Astrocyte (in vitro differentiated cells and primary cell): ENCODE data around the gene PPA1. TPM values are rescaled to one million over a fixed set of nuclear protein-coding genes. Genes with fewer than 3 reads are reported as not detected.

ENCODE experiments used
- DNase-seq: peaks from one replicate; pipeline ENCODE4 v3.0.0-alpha.2; 2010; ENCODE audit warnings: low read depth
- FAIRE-seq: peaks from 2 replicates; lab custom pipeline; 2011; peaks lifted over from hg19 to GRCh38; lab: Jason Lieb, UNC
- H2AFZ ChIP-seq: 2 replicates; pipeline ENCODE4 v1.6.0; 2012; ENCODE audit warnings: low read depth, low read length, inconsistent platforms
- H3K27ac ChIP-seq: 2 replicates; pipeline ENCODE4 v1.5.1; 2011; ENCODE audit warnings: low read depth, low read length, inconsistent platforms
- H3K27me3 ChIP-seq: 2 replicates; pipeline ENCODE4 v1.6.0; 2011; ENCODE audit warnings: low read length, inconsistent platforms; ENCODE audit not compliant: insufficient read depth
- H3K36me3 ChIP-seq: 2 replicates; pipeline ENCODE4 v1.5.1; 2011; ENCODE audit warnings: low read length, inconsistent platforms; ENCODE audit not compliant: insufficient read depth
- H3K4me1 ChIP-seq: 2 replicates; pipeline ENCODE4 v1.5.1; 2011; ENCODE audit warnings: low read length, inconsistent platforms; ENCODE audit not compliant: insufficient read depth
- H3K4me2 ChIP-seq: 2 replicates; pipeline ENCODE4 v1.6.0; 2012; ENCODE audit warnings: low read length, inconsistent platforms
- H3K4me3 ChIP-seq: 2 replicates; pipeline ENCODE4 v1.5.1; 2011; ENCODE audit warnings: low read depth, mild to moderate bottlenecking, low read length, inconsistent platforms; ENCODE audit not compliant: insufficient read depth
- H3K79me2 ChIP-seq: 2 replicates; pipeline ENCODE4 v1.6.0; 2012; ENCODE audit warnings: mild to moderate bottlenecking, low read length, inconsistent platforms; ENCODE audit not compliant: insufficient read depth
- H3K9ac ChIP-seq: 2 replicates; pipeline ENCODE4 v1.6.0; 2012; ENCODE audit warnings: mild to moderate bottlenecking, low read length, inconsistent platforms
- H3K9me3 ChIP-seq: 2 replicates; pipeline ENCODE4 v1.5.1; 2012; ENCODE audit warnings: low read depth, mild to moderate bottlenecking, low read length, inconsistent platforms; ENCODE audit not compliant: insufficient read depth
- H4K20me1 ChIP-seq: 2 replicates; pipeline ENCODE4 v1.6.0; 2012; ENCODE audit warnings: low read length, inconsistent platforms; ENCODE audit not compliant: insufficient read depth
- H3K27ac Mint-ChIP-seq: one replicate; pipeline ENCODE4 v1.8.0; 2021; ENCODE audit warnings: mild to moderate bottlenecking, mixed read lengths; ENCODE audit not compliant: unreplicated experiment
- H3K27me3 Mint-ChIP-seq: one replicate; pipeline ENCODE4 v1.8.0; 2021; ENCODE audit warnings: low read depth, mixed read lengths; ENCODE audit not compliant: unreplicated experiment
- H3K36me3 Mint-ChIP-seq: one replicate; pipeline ENCODE4 v1.8.0; 2021; ENCODE audit warnings: low read depth, mixed read lengths; ENCODE audit not compliant: unreplicated experiment
- H3K4me1 Mint-ChIP-seq: one replicate; pipeline ENCODE4 v1.8.0; 2021; ENCODE audit warnings: low read depth, mixed read lengths; ENCODE audit not compliant: unreplicated experiment
- H3K4me3 Mint-ChIP-seq: one replicate; pipeline ENCODE4 v1.8.0; 2021; ENCODE audit warnings: mild to moderate bottlenecking, moderate library complexity, mixed read lengths; ENCODE audit not compliant: unreplicated experiment
- H3K9me3 Mint-ChIP-seq: one replicate; pipeline ENCODE4 v1.8.0; 2021; ENCODE audit warnings: mild to moderate bottlenecking, mixed read lengths; ENCODE audit not compliant: unreplicated experiment
- EZH2 ChIP-seq: IDR thresholded peaks from 2 replicates; pipeline ENCODE4 v1.6.1; 2012; ENCODE audit warnings: mild to moderate bottlenecking, low read length, inconsistent platforms; ENCODE audit not compliant: insufficient read depth
- total RNA-seq: library from RNA; stranded (reverse); gene quantifications from 2 replicates; pipeline ENCODE4 v1.2.1, GENCODE V29; 2021
- TF ChIP-seq, protein P1 (sequence below): IDR thresholded peaks from 2 replicates; pipeline ENCODE4 v1.5.1; 2011; ENCODE audit warnings: low read depth, mild to moderate bottlenecking, inconsistent platforms, low read length, moderate library complexity; ENCODE audit not compliant: insufficient read depth

Gene PPA1
- total RNA-seq, 1 donor from 2014 or later = 108 TPM

- peaks cover 4% of the 10 kb centered on the region for H3K36me3 ChIP-seq
- Mint-ChIP-seq H3K27me3 (no peaks in the 10 kb centered on the region), H3K4me1 (peaks cover 9% of the 10 kb centered on the region), H3K36me3 (no peaks in the 10 kb centered on the region), H3K4me3 (no peak overlapping the region), H3K27ac (no peak overlapping the region), H3K9me3 (no peaks in the 10 kb centered on the region)
- no peak overlapping the region for H3K4me3 ChIP-seq
- no peaks in the 10 kb centered on the region for H3K27me3 ChIP-seq
- no peak overlapping the region for H3K9ac ChIP-seq
- no peak for DNase-seq
- TF ChIP-seq, protein P1, sequence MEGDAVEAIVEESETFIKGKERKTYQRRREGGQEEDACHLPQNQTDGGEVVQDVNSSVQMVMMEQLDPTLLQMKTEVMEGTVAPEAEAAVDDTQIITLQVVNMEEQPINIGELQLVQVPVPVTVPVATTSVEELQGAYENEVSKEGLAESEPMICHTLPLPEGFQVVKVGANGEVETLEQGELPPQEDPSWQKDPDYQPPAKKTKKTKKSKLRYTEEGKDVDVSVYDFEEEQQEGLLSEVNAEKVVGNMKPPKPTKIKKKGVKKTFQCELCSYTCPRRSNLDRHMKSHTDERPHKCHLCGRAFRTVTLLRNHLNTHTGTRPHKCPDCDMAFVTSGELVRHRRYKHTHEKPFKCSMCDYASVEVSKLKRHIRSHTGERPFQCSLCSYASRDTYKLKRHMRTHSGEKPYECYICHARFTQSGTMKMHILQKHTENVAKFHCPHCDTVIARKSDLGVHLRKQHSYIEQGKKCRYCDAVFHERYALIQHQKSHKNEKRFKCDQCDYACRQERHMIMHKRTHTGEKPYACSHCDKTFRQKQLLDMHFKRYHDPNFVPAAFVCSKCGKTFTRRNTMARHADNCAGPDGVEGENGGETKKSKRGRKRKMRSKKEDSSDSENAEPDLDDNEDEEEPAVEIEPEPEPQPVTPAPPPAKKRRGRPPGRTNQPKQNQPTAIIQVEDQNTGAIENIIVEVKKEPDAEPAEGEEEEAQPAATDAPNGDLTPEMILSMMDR = no peak
- no peak for TF ChIP-seq EZH2
- H3K9me3 ChIP-seq = no peaks in the 10 kb centered on the region
- no peak overlapping the region for H3K27ac ChIP-seq
- H3K4me1 ChIP-seq = no peaks in the 10 kb centered on the region
- no peak overlapping the region for H2AFZ ChIP-seq
- no peak overlapping the region for H3K4me2 ChIP-seq
- no peak for FAIRE-seq
- H3K79me2 ChIP-seq = peaks cover 55% of the 10 kb centered on the region
- H4K20me1 ChIP-seq = peaks cover 58% of the 10 kb centered on the region
Observed at GRCh38 chr10:70222340-70222794, 10.9 kb downstream of the PPA1 start.

- Mint-ChIP-seq H3K4me1 (peaks cover 9% of the 10 kb centered on the region), H3K4me3 (no peak overlapping the region), H3K36me3 (no peaks in the 10 kb centered on the region), H3K27ac (no peak overlapping the region), H3K27me3 (no peaks in the 10 kb centered on the region), H3K9me3 (no peaks in the 10 kb centered on the region)
- Histone ChIP-seq H3K9me3 (no peaks in the 10 kb centered on the region), H4K20me1 (peaks cover 52% of the 10 kb centered on the region), H3K27me3 (no peaks in the 10 kb centered on the region), H3K4me3 (no peak overlapping the region), H3K4me1 (no peaks in the 10 kb centered on the region), H3K4me2 (no peak overlapping the region), H3K36me3 (peaks cover 5% of the 10 kb centered on the region), H3K79me2 (peaks cover 42% of the 10 kb centered on the region), H3K27ac (no peak overlapping the region), H3K9ac (no peak overlapping the region), H2AFZ (no peak overlapping the region)
- TF ChIP-seq EZH2 = no peak
- TF ChIP-seq, protein P1 = no peak
- DNase-seq (no peak), FAIRE-seq (no peak)
Observed at GRCh38 chr10:70221030-70221429, 12.2 kb downstream of the PPA1 start.

- H2AFZ ChIP-seq = no peak overlapping the region
- H3K9me3 ChIP-seq = no peaks in the 10 kb centered on the region
- TF ChIP-seq EZH2 = no peak
- TF ChIP-seq, protein P1 = no peak
- H3K9ac ChIP-seq = no peak overlapping the region
- H3K4me1 Mint-ChIP-seq = no peaks in the 10 kb centered on the region
- no peak overlapping the region for H3K27ac ChIP-seq
- H3K4me3 ChIP-seq = no peak overlapping the region
- H3K27ac Mint-ChIP-seq = peak overlapping the region; percentile 86
- no peaks in the 10 kb centered on the region for H3K4me1 ChIP-seq
- H4K20me1 ChIP-seq = peaks cover 3% of the 10 kb centered on the region
- H3K36me3 Mint-ChIP-seq = peaks cover 3% of the 10 kb centered on the region
- no peaks in the 10 kb centered on the region for H3K27me3 ChIP-seq
- H3K4me3 Mint-ChIP-seq = no peak overlapping the region
- H3K4me2 ChIP-seq = no peak overlapping the region
- no peaks in the 10 kb centered on the region for H3K9me3 Mint-ChIP-seq
- FAIRE-seq = no peak
- peaks cover 51% of the 10 kb centered on the region for H3K36me3 ChIP-seq
- no peaks in the 10 kb centered on the region for H3K79me2 ChIP-seq
- DNase-seq = no peak
- no peaks in the 10 kb centered on the region for H3K27me3 Mint-ChIP-seq
Observed at GRCh38 chr10:70212879-70213278, 20.4 kb downstream of the PPA1 start.
